Nucleus accumbens (tissue), 56 donors: ENCODE data around the gene MYD88.
A peak's percentile ranks its signal among the peaks of the same experiment; 100 is the strongest.
"Not testable (repeated sequence)": the region's sequence is repeated elsewhere in the genome, so short reads cannot be mapped to it uniquely, and the experiment has no call there.

Source experiments
- DNase-seq, 56 donors: peaks; one replicate each; lab custom pipeline; 2025; lab: John Stamatoyannopoulos, UW

The MYD88 gene

GRCh38 chr3:38160704-38161103, 22.2 kb downstream of the MYD88 start:
- DNase-seq: not testable (repeated sequence)

- no peak for DNase-seq
These were observed 24.8 kb downstream of the MYD88 start for GRCh38 chr3:38163117-38163840.

GRCh38 chr3:38163841-38164642, 25.6 kb downstream of the MYD88 start:
- no peak for DNase-seq

GRCh38 chr3:38164643-38164951, 26.1 kb downstream of the MYD88 start:
- no peak for DNase-seq

DNA sequence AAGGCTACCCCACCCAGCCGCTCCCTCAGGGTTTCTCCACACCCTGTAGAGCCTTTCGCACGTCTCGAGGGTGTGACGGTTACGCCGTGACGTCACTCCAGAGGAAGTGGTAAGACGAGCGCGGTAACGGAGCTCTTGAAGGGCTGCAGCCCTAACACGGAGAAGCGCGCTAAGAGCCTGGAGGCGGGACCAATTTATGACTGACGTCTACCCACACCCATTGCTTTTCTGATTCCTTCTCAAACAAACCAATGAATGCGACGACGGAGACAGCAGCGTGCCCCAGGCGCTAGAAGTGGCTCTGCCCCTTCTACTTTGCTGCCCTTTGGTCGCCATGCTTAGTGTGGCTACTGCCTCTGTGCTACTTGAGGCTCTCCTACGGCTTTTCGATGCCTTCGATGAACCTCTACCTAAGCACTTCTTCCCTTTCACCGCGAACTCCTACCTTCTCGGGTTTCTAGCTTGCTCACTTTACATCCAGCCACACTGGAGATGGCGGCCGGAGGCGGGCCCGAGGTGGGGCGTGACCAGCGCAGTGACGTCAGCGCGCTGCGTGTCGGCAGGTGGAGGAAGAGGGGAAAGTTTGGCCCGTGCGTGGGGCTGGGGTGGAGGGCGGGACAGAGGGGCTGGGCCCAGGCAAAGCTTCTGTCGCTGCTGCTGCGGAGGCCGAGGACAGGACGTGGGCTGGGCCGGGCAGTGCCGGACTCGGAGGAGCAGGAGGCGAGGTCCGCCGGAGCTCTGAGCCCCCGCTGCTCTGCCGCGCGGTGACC, 26.7 kb downstream of the MYD88 start, which contains the start of gene OXSR1:
TSS of gene OXSR1 (plus strand) at position 586 of the 770 bp plus-strand sequence. CDS start 340 bp downstream, outside the sequence.
- DNase-seq: peak; percentile 88 to 99 (median 98)

GRCh38 chr3:38165722-38166387, 27.4 kb downstream of the MYD88 start:
- DNase-seq: peak in 18 of 56 donors; percentile 43 to 79 (median 64)

DNA sequence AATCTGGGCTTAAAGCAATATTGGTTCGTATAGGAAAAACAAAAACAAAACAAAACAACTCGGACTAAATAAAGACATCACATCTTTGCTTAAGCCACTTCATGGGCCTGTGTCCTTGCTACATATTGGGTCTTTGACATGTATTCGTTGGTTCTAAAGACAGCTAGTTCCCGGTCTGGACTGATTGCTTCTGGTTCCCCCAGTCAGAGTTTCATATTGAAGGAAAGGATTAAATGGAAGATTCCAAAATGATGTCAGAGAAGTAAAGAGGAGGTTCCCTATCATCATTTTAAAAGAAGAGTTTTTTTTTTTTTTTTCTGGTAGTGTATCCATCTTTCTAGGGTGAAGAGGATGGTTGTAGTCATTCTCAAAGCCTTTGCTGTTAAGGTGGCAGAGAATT, 29.1 kb downstream of the MYD88 start:
- DNase-seq: no peak

DNA sequence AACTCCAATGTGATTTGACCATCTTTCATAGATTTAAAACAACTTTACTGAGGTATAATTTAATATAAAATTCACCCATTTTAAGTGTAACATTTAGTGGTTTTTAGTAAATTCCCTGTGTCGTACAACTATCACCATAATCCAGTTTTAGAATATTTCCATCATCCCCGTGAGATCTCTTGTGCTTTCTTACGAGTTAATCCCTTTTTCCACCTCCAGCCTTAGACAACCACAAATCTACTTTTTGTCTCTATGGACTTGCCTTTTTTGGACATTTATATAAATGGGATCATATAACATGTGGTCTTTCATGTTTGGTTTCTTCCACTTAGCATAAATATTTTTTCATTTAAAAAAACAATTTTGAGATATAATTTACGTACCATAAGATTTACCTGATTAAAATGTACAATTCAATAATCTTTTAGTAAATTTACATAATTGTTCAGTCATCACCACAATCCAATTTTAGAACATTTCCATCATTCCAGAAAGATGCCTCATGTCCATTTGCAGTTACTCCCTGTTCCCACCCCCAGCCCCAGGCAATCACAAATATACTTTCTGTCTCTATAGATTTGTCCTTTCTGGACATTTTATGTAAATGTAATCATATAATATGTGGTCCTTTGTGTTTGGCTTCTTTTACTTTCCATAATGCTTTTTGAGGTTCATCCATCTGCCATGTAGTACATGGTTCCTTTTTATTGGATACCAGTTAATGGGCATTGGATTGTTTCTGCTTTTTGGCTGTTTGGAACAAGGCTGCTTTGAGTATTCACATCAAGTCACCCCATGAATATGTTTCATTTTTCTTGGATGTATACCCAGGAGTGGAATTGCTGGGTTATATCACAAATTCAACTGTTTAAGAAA, 29.9 kb downstream of the MYD88 start:
- DNase-seq: no peak

DNA sequence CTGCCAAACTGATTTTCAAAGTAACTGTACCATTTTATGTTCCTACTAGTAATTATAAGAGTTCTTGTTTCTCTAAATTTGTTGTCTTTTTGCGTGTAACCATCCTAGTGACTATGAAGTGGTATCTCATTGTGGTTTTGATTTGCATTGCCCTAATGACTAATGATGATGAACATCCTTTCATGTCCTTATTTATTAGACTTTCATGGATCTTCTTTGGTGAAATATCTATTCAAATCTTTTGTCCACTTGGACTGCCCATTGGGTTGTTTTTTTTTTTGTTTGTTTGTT, 30.5 kb downstream of the MYD88 start:
- DNase-seq: no peak

GRCh38 chr3:38170722-38171121, 32.3 kb downstream of the MYD88 start:
- DNase-seq: no peak

GRCh38 chr3:38171622-38172021, 33.2 kb downstream of the MYD88 start:
- DNase-seq: no peak

DNA sequence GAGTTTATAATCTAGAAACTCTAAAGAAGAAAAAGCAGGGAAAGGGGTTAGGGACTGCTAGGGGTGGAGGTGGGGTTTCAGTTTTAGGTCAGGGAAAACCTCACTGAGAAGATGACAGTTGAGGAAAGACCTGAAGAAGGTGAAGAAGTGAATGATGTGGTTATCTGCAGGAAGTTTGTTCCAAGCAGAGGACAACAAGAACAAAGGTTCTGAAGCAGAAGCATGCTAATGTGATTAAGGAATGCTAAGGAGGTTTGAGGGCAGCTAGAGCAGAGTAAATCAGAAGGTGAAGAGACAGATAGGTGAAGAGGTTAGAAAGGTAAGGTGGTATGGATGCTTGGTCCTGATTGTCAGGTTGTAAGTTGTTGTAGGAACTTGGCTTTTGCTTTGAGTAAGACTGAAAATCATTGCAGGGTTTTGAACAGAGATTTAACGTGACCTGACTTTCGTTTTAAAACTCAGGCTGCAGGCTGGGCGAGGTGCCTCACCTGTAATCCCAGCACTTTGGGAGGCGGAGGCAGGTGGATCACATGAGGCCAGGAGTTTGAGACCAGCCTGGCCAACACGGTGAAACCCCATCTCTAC, 35.5 kb downstream of the MYD88 start:
- DNase-seq: no peak

GRCh38 chr3:38177181-38177580, 38.7 kb downstream of the MYD88 start:
- DNase-seq: no peak

DNA sequence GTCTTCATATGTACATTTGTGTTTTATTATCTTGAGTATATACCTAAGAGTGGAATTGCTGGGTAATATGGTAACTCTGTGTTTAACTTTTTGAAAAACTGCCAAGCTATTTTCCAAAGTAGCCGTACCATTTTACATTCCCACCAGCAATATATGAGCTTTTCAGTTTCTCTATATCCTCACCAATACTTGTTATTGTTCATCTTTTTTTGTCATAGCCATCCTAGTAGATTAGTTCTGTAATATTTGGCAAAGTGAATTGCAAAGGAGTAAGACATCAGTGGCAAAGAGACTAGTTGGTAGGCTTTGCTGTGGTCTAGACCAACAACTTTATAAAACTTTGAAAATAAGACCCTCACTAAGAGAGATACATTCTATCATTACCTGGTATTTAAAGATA, 48.3 kb downstream of the MYD88 start:
- DNase-seq: no peak

- DNase-seq: no peak
These were observed 52.0 kb downstream of the MYD88 start for GRCh38 chr3:38190481-38190881.
